ENCODE measurements around the gene GULP1.
A peak's percentile ranks its signal among the peaks of the same experiment; 100 is the strongest.

The GULP1 gene

DNA sequence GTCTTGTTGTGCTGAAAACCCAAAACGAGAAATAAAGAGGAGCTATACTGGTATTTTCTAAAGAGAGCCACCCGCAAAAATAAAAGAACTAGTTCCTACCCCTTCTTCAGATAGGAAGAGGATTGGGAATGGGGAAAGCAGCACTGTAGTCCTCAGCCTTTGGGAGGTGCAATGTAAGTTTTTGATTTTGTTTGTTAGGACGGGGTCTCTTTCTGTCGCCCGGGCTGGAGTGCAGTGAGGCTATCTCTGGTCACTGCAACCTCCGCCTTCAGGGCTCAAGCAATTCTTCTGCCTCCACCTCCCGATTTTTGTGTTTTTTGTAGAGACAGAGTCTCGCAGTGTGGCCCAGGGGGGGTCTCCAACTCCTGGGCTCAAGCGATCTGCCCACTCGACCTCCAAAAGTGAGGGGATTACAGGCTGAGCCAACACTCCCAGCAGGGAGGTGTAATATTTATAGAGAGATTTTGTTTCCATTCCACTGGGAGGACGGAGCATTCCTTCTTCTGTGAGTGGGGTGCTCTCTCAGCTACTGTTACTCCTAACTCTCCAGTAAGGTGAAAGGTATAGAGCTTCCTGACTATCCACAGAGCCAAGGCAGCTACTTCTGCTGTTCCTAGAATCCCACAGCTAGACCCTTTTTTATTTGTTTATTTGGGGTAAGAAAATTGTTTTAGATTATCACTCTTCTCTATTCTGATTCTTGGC lies 13.1 kb upstream of the GULP1 start:
- no peak overlapping the region for H3K27ac ChIP-seq
- TF ChIP-seq CTCF (conservative IDR thresholded peaks at IDR 0.05): no peak

DNA sequence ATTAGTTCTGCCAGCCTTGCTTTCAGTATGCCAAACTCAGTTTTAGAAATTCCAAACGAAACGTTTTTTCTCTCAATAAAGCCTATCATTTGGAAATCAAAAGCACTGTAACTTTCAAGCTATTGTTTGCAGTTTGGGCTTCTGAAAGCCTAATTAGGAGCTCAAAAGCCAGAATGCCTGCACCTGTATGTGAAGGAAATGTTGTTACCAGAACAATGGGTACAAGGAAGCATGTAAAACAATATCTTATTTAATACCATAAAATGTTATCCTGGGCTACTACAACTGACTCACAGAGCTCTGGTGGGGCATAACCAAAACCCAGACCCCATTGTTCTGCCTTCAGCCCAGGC lies 12.6 kb upstream of the GULP1 start:
- no peak for TF ChIP-seq CTCF (conservative IDR thresholded peaks at IDR 0.05)
- H3K27ac ChIP-seq: no peak overlapping the region

- no peak for TF ChIP-seq CTCF (conservative IDR thresholded peaks at IDR 0.05)
- H3K27ac ChIP-seq: peak overlapping the region; percentile 16; the same call in 1 of the 2 replicates
Observed at GRCh38 chr2:188280811-188281222, 10.9 kb upstream of the GULP1 start.

DNA sequence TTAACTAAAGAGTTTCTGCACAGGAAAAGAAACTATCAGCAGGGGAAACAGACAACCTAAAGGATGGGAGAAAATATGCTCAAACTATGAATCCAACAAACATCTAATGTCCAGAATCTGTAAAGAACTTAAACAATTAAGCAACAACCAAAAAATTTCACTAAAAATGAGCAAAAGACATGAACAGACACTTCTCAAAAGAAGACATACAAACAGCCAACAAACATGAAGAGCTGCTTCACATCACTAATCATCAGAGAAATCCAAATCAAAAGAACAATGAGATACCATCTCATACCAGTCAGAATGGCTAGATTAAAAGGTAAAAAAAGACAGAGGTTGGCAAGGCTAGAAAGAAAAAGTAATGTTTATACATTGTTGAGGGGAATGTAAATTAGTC lies 8.8 kb upstream of the GULP1 start:
- no peak for TF ChIP-seq CTCF (conservative IDR thresholded peaks at IDR 0.05)
- H3K27ac ChIP-seq: no peak overlapping the region

DNA sequence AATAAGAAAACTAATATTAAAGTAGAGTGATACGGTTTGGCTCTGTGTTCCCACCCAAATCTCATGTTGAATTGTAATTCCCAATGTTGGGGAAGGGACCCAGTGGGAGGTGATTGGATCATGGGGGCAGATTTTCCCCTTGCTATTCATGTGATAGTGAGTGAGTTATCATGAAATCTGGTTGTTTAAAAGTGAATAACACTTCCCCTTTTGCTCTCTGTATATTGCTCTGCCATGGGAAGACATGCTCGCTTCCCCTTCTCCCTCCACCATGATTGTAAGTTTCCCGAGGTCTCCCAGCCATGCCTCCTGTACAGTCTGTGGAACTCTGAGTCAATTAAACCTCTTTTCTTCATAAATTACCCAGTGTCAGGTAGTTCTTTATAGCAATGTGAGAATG lies 7.4 kb upstream of the GULP1 start:
- peak overlapping the region; percentile 69 for H3K27ac ChIP-seq

- TF ChIP-seq CTCF (conservative IDR thresholded peaks at IDR 0.05): no peak
- H3K27ac ChIP-seq: peak overlapping the region; percentile 69
Observed at GRCh38 chr2:188285049-188285448, 6.6 kb upstream of the GULP1 start.

- no peak for TF ChIP-seq CTCF (conservative IDR thresholded peaks at IDR 0.05)
- H3K27ac ChIP-seq: peak overlapping the region; percentile 69
Observed at GRCh38 chr2:188285774-188286173, 5.9 kb upstream of the GULP1 start.

DNA sequence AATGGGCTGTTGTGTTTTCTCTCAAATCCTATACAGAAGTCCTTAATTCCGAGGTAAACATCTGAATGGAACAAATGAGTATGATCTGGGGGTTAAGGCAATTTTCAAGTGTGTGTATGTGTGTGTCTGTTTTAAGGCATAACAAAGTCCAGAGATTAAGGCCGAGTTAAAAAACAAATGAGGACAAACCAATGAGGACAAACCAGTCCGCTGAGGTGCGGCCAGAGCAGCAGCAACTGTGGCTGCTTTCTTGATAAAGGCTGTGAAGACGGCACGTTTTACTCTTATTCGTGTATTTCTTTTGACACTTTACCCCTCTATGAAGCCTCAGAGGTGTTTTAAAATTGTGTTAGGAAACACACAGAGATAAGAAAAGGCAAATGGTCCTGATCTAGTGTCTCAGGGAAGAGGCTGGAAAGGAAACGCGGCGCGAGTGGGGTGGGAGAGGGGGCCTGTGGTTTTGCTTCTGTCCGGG lies 495 bp upstream of the GULP1 start:
- H3K27ac ChIP-seq: peak overlapping the region; percentile 99
- no peak for TF ChIP-seq CTCF (conservative IDR thresholded peaks at IDR 0.05)
